Measurements from ENCODE around the gene CAMK2D. TPM values are rescaled to one million over a fixed set of nuclear protein-coding genes. Genes with fewer than 3 reads are reported as not detected.

The CAMK2D gene
- total and polyA plus RNA-seq, 2 experiments from 2014 or later: 36.8 to 99.1 TPM

GRCh38 chr4:113511944-113512343, 249.6 kb downstream of the CAMK2D start:
- H3K4me2 ChIP-seq: no peak overlapping the region
- H3K9me2 ChIP-seq (replicated peaks; ENCODE audit: insufficient read depth): no peaks in the 10 kb centered on the region
- whole genome bisulfite sequencing (ENCODE audit: low lambda C conversion rate, missing lambda C conversion rate): 98% methylated on average over 2 of the region's 2 CpGs
- no peaks in the 10 kb centered on the region for H3K79me2 ChIP-seq
- no peak overlapping the region for H3K4me3 ChIP-seq
- H3K4me1 ChIP-seq (ENCODE audit: insufficient read depth): no peaks in the 10 kb centered on the region
- no peaks in the 10 kb centered on the region for H4K20me1 ChIP-seq (ENCODE audit: insufficient read depth, poor library complexity, severe bottlenecking)
- no peak for DNase-seq (ENCODE audit: low spot score)
- no peaks in the 10 kb centered on the region for H3K36me3 ChIP-seq (replicated peaks; ENCODE audit: insufficient read depth, low read depth)
- TF ChIP-seq EZH2phosphoT487 (IDR thresholded peaks at IDR 0.05; ENCODE audit: low read depth, severe bottlenecking, unreplicated experiment) (no peak), EZH2 (IDR thresholded peaks at IDR 0.05; ENCODE audit: borderline replicate concordance) (no peak)
- H3K9me3 ChIP-seq (ENCODE audit: low read depth): no peaks in the 10 kb centered on the region
- no peak overlapping the region for H2AFZ ChIP-seq
- H3K27ac ChIP-seq: no peak overlapping the region
- H3K27me3 ChIP-seq: no peaks in the 10 kb centered on the region

- Histone ChIP-seq H3K27me3 (no peaks in the 10 kb centered on the region), H4K20me1 (ENCODE audit: insufficient read depth, poor library complexity, severe bottlenecking) (no peaks in the 10 kb centered on the region), H2AFZ (no peak overlapping the region), H3K4me2 (no peak overlapping the region), H3K9me3 (ENCODE audit: low read depth) (no peaks in the 10 kb centered on the region), H3K9me2 (replicated peaks; ENCODE audit: insufficient read depth) (no peaks in the 10 kb centered on the region), H3K4me3 (no peak overlapping the region), H3K4me1 (ENCODE audit: insufficient read depth) (no peaks in the 10 kb centered on the region), H3K27ac (no peak overlapping the region), H3K79me2 (no peaks in the 10 kb centered on the region), H3K36me3 (replicated peaks; ENCODE audit: insufficient read depth, low read depth) (no peaks in the 10 kb centered on the region)
- TF ChIP-seq EZH2 (IDR thresholded peaks at IDR 0.05; ENCODE audit: borderline replicate concordance) (no peak), CTCF (IDR thresholded peaks at IDR 0.05; ENCODE audit: poor library complexity) (no peak), EZH2phosphoT487 (IDR thresholded peaks at IDR 0.05; ENCODE audit: low read depth, severe bottlenecking, unreplicated experiment) (no peak)
- no peak for DNase-seq (ENCODE audit: low spot score)
- WGBS (ENCODE audit: low lambda C conversion rate, missing lambda C conversion rate): 100% methylated on average over 1 of the region's 1 CpG
These were observed 251.7 kb downstream of the CAMK2D start for GRCh38 chr4:113509851-113510250.

- Histone ChIP-seq H3K9me2 (replicated peaks; ENCODE audit: insufficient read depth) (no peaks in the 10 kb centered on the region), H3K27me3 (no peaks in the 10 kb centered on the region), H3K4me3 (no peak overlapping the region), H2AFZ (no peak overlapping the region), H4K20me1 (ENCODE audit: insufficient read depth, poor library complexity, severe bottlenecking) (no peaks in the 10 kb centered on the region), H3K4me1 (ENCODE audit: insufficient read depth) (no peaks in the 10 kb centered on the region), H3K9me3 (ENCODE audit: low read depth) (no peaks in the 10 kb centered on the region), H3K27ac (no peak overlapping the region), H3K36me3 (replicated peaks; ENCODE audit: insufficient read depth, low read depth) (no peaks in the 10 kb centered on the region), H3K4me2 (no peak overlapping the region), H3K79me2 (no peaks in the 10 kb centered on the region)
- TF ChIP-seq EZH2phosphoT487 (IDR thresholded peaks at IDR 0.05; ENCODE audit: low read depth, severe bottlenecking, unreplicated experiment) (no peak), EZH2 (IDR thresholded peaks at IDR 0.05; ENCODE audit: borderline replicate concordance) (no peak), CTCF (IDR thresholded peaks at IDR 0.05; ENCODE audit: poor library complexity) (no peak)
- 95% methylated on average over 5 of the region's 5 CpGs for WGBS (ENCODE audit: low lambda C conversion rate, missing lambda C conversion rate)
- DNase-seq (ENCODE audit: low spot score): no peak
These were observed 256.5 kb downstream of the CAMK2D start for GRCh38 chr4:113505044-113505443.

GRCh38 chr4:113504422-113504821, 257.1 kb downstream of the CAMK2D start:
- TF ChIP-seq EZH2phosphoT487 (IDR thresholded peaks at IDR 0.05; ENCODE audit: low read depth, severe bottlenecking, unreplicated experiment) (no peak), EZH2 (IDR thresholded peaks at IDR 0.05; ENCODE audit: borderline replicate concordance) (no peak), CTCF (IDR thresholded peaks at IDR 0.05; ENCODE audit: poor library complexity) (no peak)
- Histone ChIP-seq H3K4me1 (ENCODE audit: insufficient read depth) (no peaks in the 10 kb centered on the region), H3K9me3 (ENCODE audit: low read depth) (no peaks in the 10 kb centered on the region), H3K79me2 (no peaks in the 10 kb centered on the region), H3K36me3 (replicated peaks; ENCODE audit: insufficient read depth, low read depth) (no peaks in the 10 kb centered on the region), H3K9me2 (replicated peaks; ENCODE audit: insufficient read depth) (no peaks in the 10 kb centered on the region), H3K4me2 (no peak overlapping the region), H3K27me3 (no peaks in the 10 kb centered on the region), H3K4me3 (no peak overlapping the region), H4K20me1 (ENCODE audit: insufficient read depth, poor library complexity, severe bottlenecking) (no peaks in the 10 kb centered on the region), H3K27ac (no peak overlapping the region), H2AFZ (no peak overlapping the region)
- WGBS (ENCODE audit: low lambda C conversion rate, missing lambda C conversion rate): 98% methylated on average over 3 of the region's 3 CpGs
- no peak for DNase-seq (ENCODE audit: low spot score)

All from hepatocyte (in vitro differentiated cells).